Measurements from ENCODE around the gene GRK1. TPM values are rescaled to one million over a fixed set of nuclear protein-coding genes. Genes with fewer than 3 reads are reported as not detected.

The GRK1 gene
- total and polyA plus RNA-seq, 2 of the 8 experiments (the other 6 are each of a cell fraction or from before 2014, with no cell fraction given) = 0.12 TPM; not detected in 1

- TF ChIP-seq ATF3 (IDR thresholded peaks at IDR 0.05; ENCODE audit: insufficient read depth, low read depth, low read length) = no peak
Measured at GRCh38 chr13:113644800-113645199, 22.2 kb upstream of the GRK1 start (continued).
